OCI-LY1 (cell line): ENCODE results near the gene SIVA1.

Experiments used
- H2AFZ ChIP-seq: fragments of 200-600 bp; sonication (generic), shearing (Covaris generic); 2 replicates; pipeline ENCODE4 v1.6.0; 2014; ENCODE audit warnings: antibody characterized with exemption, mild to moderate bottlenecking, low read length
- H3F3A ChIP-seq: fragments of 200-600 bp; sonication (generic), shearing (Covaris generic); 2 replicates; pipeline ENCODE4 v1.6.0; 2014; ENCODE audit warnings: mild to moderate bottlenecking, antibody characterized with exemption, low read length, moderate library complexity; ENCODE audit not compliant: insufficient read depth
- H3K27ac ChIP-seq: fragments of 200-600 bp; sonication (generic); 2 replicates; pipeline ENCODE4 v1.5.1; 2014; ENCODE audit warnings: low read length, mixed run types, mild to moderate bottlenecking, low read depth; ENCODE audit not compliant: poor library complexity, severe bottlenecking
- H3K27me3 ChIP-seq: fragments of 200-600 bp; sonication (generic); 2 replicates; pipeline ENCODE4 v1.6.0; 2014; ENCODE audit warnings: antibody characterized with exemption, mild to moderate bottlenecking, low read length, moderate library complexity; ENCODE audit not compliant: insufficient read depth
- H3K36me3 ChIP-seq: fragments of 200-600 bp; sonication (generic); 2 replicates; pipeline ENCODE4 v1.6.1; 2014; ENCODE audit warnings: mild to moderate bottlenecking, antibody characterized with exemption, low read length, moderate library complexity, mixed read lengths; ENCODE audit not compliant: insufficient read depth
- H3K4me1 ChIP-seq: fragments of 200-600 bp; sonication (generic); 2 replicates; pipeline ENCODE4 v1.5.1; 2014; ENCODE audit warnings: mild to moderate bottlenecking, low read length, moderate library complexity; ENCODE audit not compliant: insufficient read depth, severe bottlenecking
- H3K4me2 ChIP-seq: fragments of 200-600 bp; sonication (generic), shearing (Covaris generic); 2 replicates; pipeline ENCODE4 v1.6.1; 2014; ENCODE audit warnings: low read length
- H3K4me3 ChIP-seq: fragments of 200-600 bp; sonication (generic); 2 replicates; pipeline ENCODE4 v1.5.1; 2014; ENCODE audit warnings: low read length, low read depth, mild to moderate bottlenecking, mixed read lengths; ENCODE audit not compliant: poor library complexity, severe bottlenecking
- H3K79me2 ChIP-seq: fragments of 200-600 bp; shearing (Covaris generic); 2 replicates; pipeline ENCODE4 v1.6.1; 2016; ENCODE audit warnings: mixed run types, low read length, mixed read lengths; ENCODE audit not compliant: insufficient read depth
- H3K9ac ChIP-seq: fragments of 200-600 bp; sonication (generic), shearing (Covaris generic); 2 replicates; pipeline ENCODE4 v1.6.1; 2014; ENCODE audit warnings: mild to moderate bottlenecking, low read length, mixed read lengths
- H3K9me2 ChIP-seq: fragments of 200-600 bp; sonication (generic), shearing (Covaris generic); 2 replicates; pipeline ENCODE4 v1.6.1; 2014; ENCODE audit warnings: low read depth, mild to moderate bottlenecking, low read length, mixed read lengths
- H3K9me3 ChIP-seq: fragments of 200-600 bp; shearing (Covaris generic); 2 replicates; pipeline ENCODE4 v1.6.1; 2014; ENCODE audit warnings: low read length, mixed read lengths
- H4K20me1 ChIP-seq: fragments of 200-600 bp; sonication (generic), shearing (Covaris generic); 2 replicates; pipeline ENCODE4 v1.6.0; 2016; ENCODE audit warnings: mild to moderate bottlenecking, low read length; ENCODE audit not compliant: insufficient read depth
- CTCF ChIP-seq: fragments of 200-600 bp; sonication (generic), shearing (Covaris generic); IDR thresholded peaks from 2 replicates; pipeline ENCODE4 v1.5.1; 2017; ENCODE audit warnings: mild to moderate bottlenecking, antibody characterized with exemption, low read length, moderate library complexity, mixed read lengths
- EZH2 ChIP-seq: fragments of 200-600 bp; sonication (generic), shearing (Covaris generic); IDR thresholded peaks from 2 replicates; pipeline ENCODE4 v1.8.0; 2017; ENCODE audit warnings: borderline replicate concordance, mixed run types, mild to moderate bottlenecking, antibody characterized with exemption, low read length, moderate library complexity, mixed read lengths

The SIVA1 gene

GRCh38 chr14:104784218-104784568 is 31.2 kb downstream of the SIVA1 start:
- Histone ChIP-seq H3K36me3 (peaks cover 3% of the 10 kb centered on the region; the same call in 1 of the 2 replicates), H3K9ac (no peak overlapping the region), H3K4me3 (no peak overlapping the region), H3F3A (no peaks in the 10 kb centered on the region), H3K79me2 (no peaks in the 10 kb centered on the region), H3K4me1 (no peaks in the 10 kb centered on the region), H3K9me2 (no peaks in the 10 kb centered on the region), H2AFZ (no peak overlapping the region), H3K27me3 (no peaks in the 10 kb centered on the region), H3K9me3 (no peaks in the 10 kb centered on the region), H3K4me2 (no peak overlapping the region), H3K27ac (no peak overlapping the region), H4K20me1 (no peaks in the 10 kb centered on the region)
- TF ChIP-seq EZH2, result no peak
- TF ChIP-seq CTCF, result no peak

- no peaks in the 10 kb centered on the region for H3K79me2 ChIP-seq
- TF ChIP-seq CTCF, result no peak
- TF ChIP-seq EZH2, result no peak
- H3K36me3 ChIP-seq, result peaks cover 7% of the 10 kb centered on the region; the same call in 1 of the 2 replicates
- H3K27ac ChIP-seq, result no peak overlapping the region
- H3K9me3 ChIP-seq, result no peaks in the 10 kb centered on the region
- H3K27me3 ChIP-seq, result no peaks in the 10 kb centered on the region
- H3K9ac ChIP-seq, result no peak overlapping the region
- no peaks in the 10 kb centered on the region for H3K4me1 ChIP-seq
- H3K9me2 ChIP-seq, result no peaks in the 10 kb centered on the region
- H3F3A ChIP-seq, result no peaks in the 10 kb centered on the region
- H2AFZ ChIP-seq, result no peak overlapping the region
- H3K4me3 ChIP-seq, result no peak overlapping the region
- no peaks in the 10 kb centered on the region for H4K20me1 ChIP-seq
- H3K4me2 ChIP-seq, result no peak overlapping the region
Measured at GRCh38 chr14:104784846-104785707, 32.1 kb downstream of the SIVA1 start.

- Histone ChIP-seq H3K4me1 (no peaks in the 10 kb centered on the region), H3K4me2 (no peak overlapping the region), H3K9me3 (no peaks in the 10 kb centered on the region), H3K27ac (no peak overlapping the region), H3K27me3 (no peaks in the 10 kb centered on the region), H3K79me2 (no peaks in the 10 kb centered on the region), H3K9ac (no peak overlapping the region), H3K36me3 (peaks cover 11% of the 10 kb centered on the region; the same call in 1 of the 2 replicates), H2AFZ (no peak overlapping the region), H4K20me1 (no peaks in the 10 kb centered on the region), H3K9me2 (no peaks in the 10 kb centered on the region), H3F3A (no peaks in the 10 kb centered on the region), H3K4me3 (no peak overlapping the region)
- TF ChIP-seq CTCF (no peak), EZH2 (no peak)
Measured at GRCh38 chr14:104785708-104786080, 32.7 kb downstream of the SIVA1 start.
